ENCODE data around the gene PTPRD. TPM values are rescaled to one million over a fixed set of nuclear protein-coding genes. Genes with fewer than 3 reads are reported as not detected.

PTPRD gene
- total RNA-seq, 1 donor from 2014 or later = 5.7 TPM

GRCh38 chr9:9246726-9247125, 1366.1 kb downstream of the PTPRD start:
- Mint-ChIP-seq H3K36me3 (ENCODE audit: low read depth) (no peaks in the 10 kb centered on the region), H3K27ac (ENCODE audit: unreplicated experiment) (no peak overlapping the region), H3K27me3 (ENCODE audit: low read depth) (no peaks in the 10 kb centered on the region), H3K4me1 (ENCODE audit: low read depth) (peaks cover 5% of the 10 kb centered on the region), H3K9me3 (ENCODE audit: low read depth) (peaks cover 19% of the 10 kb centered on the region), H3K4me3 (ENCODE audit: unreplicated experiment) (no peak overlapping the region)
- TF ChIP-seq CTCF (IDR thresholded peaks at IDR 0.05) = no peak
- DNase-seq (ENCODE audit: low spot score) = no peak

- Mint-ChIP-seq H3K9me3 (ENCODE audit: low read depth) (peaks cover 12% of the 10 kb centered on the region), H3K4me1 (ENCODE audit: low read depth) (no peaks in the 10 kb centered on the region), H3K27ac (ENCODE audit: unreplicated experiment) (no peak overlapping the region), H3K27me3 (ENCODE audit: low read depth) (no peaks in the 10 kb centered on the region), H3K36me3 (ENCODE audit: low read depth) (no peaks in the 10 kb centered on the region), H3K4me3 (ENCODE audit: unreplicated experiment) (no peak overlapping the region)
- DNase-seq (ENCODE audit: low spot score) = no peak
- no peak for TF ChIP-seq CTCF (IDR thresholded peaks at IDR 0.05)
Observed at GRCh38 chr9:9231946-9232345, 1380.9 kb downstream of the PTPRD start.

GRCh38 chr9:9229269-9229668, 1383.5 kb downstream of the PTPRD start:
- no peak for DNase-seq (ENCODE audit: low spot score)
- Mint-ChIP-seq H3K4me3 (ENCODE audit: unreplicated experiment) (no peak overlapping the region), H3K9me3 (ENCODE audit: low read depth) (peaks cover 4% of the 10 kb centered on the region), H3K36me3 (ENCODE audit: low read depth) (no peaks in the 10 kb centered on the region), H3K27me3 (ENCODE audit: low read depth) (no peaks in the 10 kb centered on the region), H3K27ac (ENCODE audit: unreplicated experiment) (no peak overlapping the region), H3K4me1 (ENCODE audit: low read depth) (no peaks in the 10 kb centered on the region)
- no peak for TF ChIP-seq CTCF (IDR thresholded peaks at IDR 0.05)

- no peak overlapping the region for H3K27ac Mint-ChIP-seq (ENCODE audit: unreplicated experiment)
- TF ChIP-seq CTCF (IDR thresholded peaks at IDR 0.05) = no peak
- no peaks in the 10 kb centered on the region for H3K36me3 Mint-ChIP-seq (ENCODE audit: low read depth)
- no peaks in the 10 kb centered on the region for H3K27me3 Mint-ChIP-seq (ENCODE audit: low read depth)
- no peak overlapping the region for H3K4me3 Mint-ChIP-seq (ENCODE audit: unreplicated experiment)
- no peak for DNase-seq (ENCODE audit: low spot score)
- no peaks in the 10 kb centered on the region for H3K9me3 Mint-ChIP-seq (ENCODE audit: low read depth)
- no peaks in the 10 kb centered on the region for H3K4me1 Mint-ChIP-seq (ENCODE audit: low read depth)
Observed at GRCh38 chr9:9223175-9223574, 1389.6 kb downstream of the PTPRD start.

- Mint-ChIP-seq H3K4me3 (ENCODE audit: unreplicated experiment) (no peak overlapping the region), H3K27ac (ENCODE audit: unreplicated experiment) (no peak overlapping the region), H3K4me1 (ENCODE audit: low read depth) (no peaks in the 10 kb centered on the region), H3K36me3 (ENCODE audit: low read depth) (no peaks in the 10 kb centered on the region), H3K27me3 (ENCODE audit: low read depth) (no peaks in the 10 kb centered on the region), H3K9me3 (ENCODE audit: low read depth) (no peaks in the 10 kb centered on the region)
- no peak for TF ChIP-seq CTCF (IDR thresholded peaks at IDR 0.05)
- no peak for DNase-seq (ENCODE audit: low spot score)
Observed at GRCh38 chr9:9222730-9223129, 1390.1 kb downstream of the PTPRD start.

Data from chondrocyte (in vitro differentiated cells).